GM18505 (cell line): Measurements from ENCODE around the gene NIPBL.
"Not testable (repeated sequence)": the region's sequence is repeated elsewhere in the genome, so short reads cannot be mapped to it uniquely, and the experiment has no call there.

Experiments used
- ATAC-seq: cut with Tn5 transposase; IDR thresholded peaks from one replicate; pipeline ENCODE4 v1.9.1; 2021; ENCODE audit not compliant: unreplicated experiment
- POLR2A ChIP-seq: IDR thresholded peaks from 4 replicates; pipeline ENCODE4 v1.6.1; 2011; ENCODE audit warnings: borderline replicate concordance; ENCODE audit not compliant: insufficient read depth, insufficient read length; ENCODE audit errors: extremely low read depth

The NIPBL gene

DNA sequence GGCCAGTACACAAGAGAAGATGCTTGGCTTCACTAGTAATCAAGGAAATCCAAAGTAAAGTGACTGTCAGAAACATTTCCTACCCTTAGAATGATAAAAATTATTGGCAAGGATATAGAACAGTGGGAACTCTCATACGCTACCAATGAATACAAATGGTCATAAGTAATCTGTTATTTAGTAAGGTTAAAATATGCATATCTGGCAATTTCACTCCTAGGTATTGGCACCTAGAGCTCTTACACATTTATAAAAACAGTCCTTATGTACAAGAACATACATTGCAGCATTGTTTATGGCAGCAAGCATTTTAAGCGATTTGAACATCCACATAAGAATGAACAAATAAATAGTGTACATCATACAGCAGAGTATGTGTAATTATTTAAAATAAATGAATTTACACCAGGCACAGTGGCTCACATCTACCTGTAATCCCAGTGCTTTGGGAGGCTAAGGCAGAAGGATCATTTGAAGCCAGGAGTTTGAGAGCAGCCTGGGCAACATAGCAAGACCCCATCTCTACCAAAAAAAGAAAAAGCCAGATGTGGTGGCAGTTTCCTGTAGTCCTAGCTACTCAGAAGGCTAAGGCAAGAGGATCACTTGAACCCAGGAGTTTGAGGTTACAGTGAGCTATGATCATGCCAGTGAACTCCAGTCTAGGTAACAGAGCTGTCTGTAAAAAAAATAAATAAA lies 93.3 kb downstream of the NIPBL start:
- ATAC-seq, result no peak
- TF ChIP-seq POLR2A, result no peak

DNA sequence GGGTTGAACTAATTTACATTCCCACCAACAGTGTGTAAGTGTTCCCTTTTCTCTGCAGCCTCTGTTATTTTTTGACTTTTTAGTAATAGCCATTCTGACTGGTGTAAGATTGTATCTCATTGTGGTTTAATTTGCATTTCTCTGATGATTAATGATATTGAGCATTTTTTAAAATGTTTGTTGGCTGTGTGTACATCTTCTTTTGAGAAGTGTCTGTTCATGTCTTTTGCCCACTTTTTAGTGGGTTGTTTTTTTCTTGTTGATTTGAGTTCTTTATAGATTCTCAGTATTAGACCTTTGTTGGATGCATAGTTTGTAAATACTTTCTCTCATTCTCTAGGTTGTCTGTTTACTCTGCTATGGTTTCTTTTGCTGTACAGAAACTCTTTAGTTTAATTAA lies 101.6 kb downstream of the NIPBL start:
- no peak for ATAC-seq

DNA sequence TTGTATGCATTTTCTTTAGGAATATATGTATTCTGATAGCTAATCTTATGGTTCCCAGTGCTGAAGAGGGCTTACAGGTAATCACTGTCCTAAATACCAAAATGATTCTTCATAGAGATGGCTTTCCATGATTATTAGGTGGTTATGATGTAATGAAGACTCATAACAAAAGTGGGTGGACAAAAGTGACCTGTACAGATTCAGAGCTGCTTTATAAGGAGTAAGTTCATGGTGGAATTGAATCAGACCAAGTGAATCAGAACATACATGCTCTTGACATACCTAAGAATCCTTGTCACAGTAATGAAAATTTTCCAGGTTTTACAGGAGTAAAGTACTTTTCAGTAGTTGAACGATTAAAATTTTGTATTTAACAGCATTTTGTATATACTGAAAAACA lies 105.6 kb downstream of the NIPBL start:
- ATAC-seq, result no peak

More for the DNA sequence above, 101.6 kb downstream of the NIPBL start:
- TF ChIP-seq POLR2A, result no peak

DNA sequence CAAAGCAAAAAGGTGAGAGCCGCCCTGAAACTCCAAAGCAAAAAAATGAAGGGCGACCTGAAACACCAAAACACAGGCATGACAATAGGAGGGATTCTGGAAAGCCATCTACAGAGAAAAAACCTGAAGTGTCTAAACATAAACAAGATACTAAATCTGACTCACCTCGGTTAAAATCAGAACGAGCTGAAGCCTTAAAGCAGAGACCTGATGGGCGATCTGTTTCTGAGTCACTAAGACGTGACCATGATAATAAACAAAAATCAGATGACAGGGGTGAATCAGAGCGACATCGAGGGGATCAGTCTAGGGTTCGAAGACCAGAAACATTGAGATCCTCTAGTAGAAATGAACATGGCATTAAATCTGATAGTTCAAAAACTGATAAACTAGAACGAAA lies 108.8 kb downstream of the NIPBL start:
- ATAC-seq, result no peak
- TF ChIP-seq POLR2A, result no peak

More for the DNA sequence above, 105.6 kb downstream of the NIPBL start:
- no peak for TF ChIP-seq POLR2A

DNA sequence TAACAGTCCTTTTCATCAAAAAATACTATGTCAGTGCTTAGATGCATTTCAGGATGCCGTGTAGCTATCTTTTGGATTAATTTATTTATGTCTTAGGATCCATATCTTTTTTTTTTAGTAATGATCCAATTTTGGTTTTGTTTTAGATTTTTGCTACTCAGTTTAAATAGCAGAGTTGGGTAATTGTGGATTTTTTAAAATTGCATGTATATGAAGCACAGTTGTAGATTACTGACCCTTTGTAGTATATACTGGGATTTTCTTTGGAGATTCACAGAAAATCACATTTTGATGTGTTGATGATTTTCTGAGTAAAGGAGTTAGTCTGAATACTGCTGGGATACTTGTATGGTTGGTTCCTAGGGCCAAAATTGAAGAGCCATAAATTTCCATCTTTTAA lies 111.8 kb downstream of the NIPBL start:
- no peak for TF ChIP-seq POLR2A
- ATAC-seq, result no peak

DNA sequence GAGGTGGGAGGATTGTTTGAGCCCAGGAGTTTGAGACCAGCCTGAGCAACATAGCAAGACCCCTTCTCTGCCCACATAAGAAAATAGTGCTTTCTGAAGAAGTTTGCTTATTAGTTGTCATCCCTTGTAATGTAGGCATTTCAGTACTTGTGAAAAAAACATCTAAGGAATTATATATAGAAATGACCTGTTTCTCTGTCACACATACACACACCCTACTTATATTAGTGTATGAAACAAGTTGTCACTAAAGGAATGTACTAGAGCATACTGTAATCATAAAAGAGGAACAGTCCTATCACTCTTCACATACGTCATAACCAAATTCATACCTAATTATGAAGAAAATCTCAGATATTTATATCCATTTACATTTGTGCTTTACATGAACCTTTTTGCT lies 122.0 kb downstream of the NIPBL start:
- no peak for ATAC-seq
- TF ChIP-seq POLR2A, result no peak

DNA sequence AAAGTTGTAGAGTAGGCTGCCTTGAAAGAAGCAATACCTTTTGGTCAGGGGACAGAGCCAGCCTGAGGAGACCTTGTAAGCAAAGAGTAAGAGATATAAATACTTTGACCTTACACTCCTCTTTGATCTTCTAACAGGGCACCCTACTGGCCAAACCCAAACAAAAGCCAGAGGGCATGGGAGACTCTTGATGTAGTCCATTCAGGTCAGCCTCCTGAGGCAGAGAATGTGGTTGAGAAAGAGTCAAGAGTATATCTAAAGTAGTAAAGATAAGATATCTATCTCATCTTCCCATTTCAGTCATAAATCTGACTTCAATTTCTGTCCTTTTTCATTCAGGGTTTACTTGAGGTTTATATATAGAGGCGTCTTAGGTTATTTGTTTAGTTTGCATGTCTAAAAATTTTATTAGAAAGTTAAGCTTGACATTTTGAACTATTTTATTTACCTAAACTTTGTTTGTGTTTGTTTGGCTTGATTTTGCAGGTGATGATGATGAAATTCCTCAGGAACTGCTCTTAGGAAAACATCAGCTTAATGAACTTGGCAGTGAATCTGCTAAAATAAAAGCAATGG lies 125.7 kb downstream of the NIPBL start:
- ATAC-seq, result no peak
- no peak for TF ChIP-seq POLR2A

DNA sequence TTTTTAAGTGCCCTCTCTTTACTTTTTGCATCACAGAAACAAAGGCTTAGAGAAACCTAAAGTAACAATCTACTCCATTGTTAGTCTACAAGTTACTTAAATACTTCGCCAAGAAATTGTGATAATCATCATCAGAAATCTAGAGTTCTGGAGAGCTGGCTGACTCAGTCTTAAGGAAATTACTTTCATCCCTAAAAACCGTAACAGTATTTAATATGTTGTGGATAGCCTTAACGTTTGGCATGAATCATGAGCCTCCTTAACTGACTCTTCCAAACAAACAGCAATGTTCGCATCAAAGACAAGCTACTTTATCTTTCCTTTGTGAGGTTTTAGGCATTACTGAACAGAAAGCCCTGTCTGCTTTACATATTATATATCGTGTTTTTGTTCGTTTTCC lies 128.7 kb downstream of the NIPBL start:
- ATAC-seq, result no peak
- TF ChIP-seq POLR2A, result no peak

DNA sequence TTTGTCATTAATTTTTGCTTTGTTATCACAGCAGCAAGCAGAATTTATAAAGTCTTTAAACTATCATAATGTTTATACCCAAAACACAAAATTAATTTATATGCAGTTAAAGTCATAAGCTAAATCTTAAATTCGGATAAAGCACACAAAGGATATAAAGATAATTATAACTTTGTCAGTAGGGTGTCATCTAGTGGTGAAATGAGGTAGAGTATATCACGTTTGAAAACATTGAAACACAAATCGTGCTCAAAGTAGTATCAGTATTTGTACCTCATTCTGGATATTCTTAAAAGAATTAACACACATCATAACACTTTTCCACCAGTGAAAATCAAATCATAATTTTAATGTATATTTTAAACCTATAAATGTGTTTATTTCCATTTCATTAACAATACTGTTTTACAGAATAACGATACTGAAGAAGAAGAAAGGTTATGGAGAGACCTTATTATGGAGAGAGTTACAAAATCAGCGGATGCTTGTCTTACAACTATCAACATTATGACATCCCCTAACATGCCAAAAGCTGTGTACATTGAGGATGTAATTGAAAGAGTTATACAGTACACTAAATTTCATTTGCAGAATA lies 129.5 kb downstream of the NIPBL start:
- no peak for ATAC-seq

DNA sequence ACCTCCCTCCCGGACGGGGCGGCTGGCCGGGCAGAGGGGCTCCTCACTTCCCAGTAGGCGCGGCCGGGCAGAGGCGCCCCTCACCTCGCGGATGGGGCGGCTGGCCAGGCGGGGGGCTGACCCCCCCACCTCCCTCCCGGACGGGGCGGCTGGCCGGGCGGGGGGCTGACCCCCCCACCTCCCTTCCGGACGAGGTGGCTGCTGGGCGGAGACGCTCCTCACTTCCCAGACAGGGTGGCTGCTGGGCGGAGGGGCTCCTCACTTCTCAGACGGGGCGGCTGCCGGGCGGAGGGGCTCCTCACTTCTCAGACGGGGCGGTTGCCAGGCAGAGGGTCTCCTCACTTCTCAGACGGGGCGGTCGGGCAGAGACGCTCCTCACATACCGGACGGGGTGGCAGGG lies 136.6 kb downstream of the NIPBL start:
- ATAC-seq, result not testable (repeated sequence)

More for the DNA sequence above, 129.5 kb downstream of the NIPBL start:
- TF ChIP-seq POLR2A, result no peak

DNA sequence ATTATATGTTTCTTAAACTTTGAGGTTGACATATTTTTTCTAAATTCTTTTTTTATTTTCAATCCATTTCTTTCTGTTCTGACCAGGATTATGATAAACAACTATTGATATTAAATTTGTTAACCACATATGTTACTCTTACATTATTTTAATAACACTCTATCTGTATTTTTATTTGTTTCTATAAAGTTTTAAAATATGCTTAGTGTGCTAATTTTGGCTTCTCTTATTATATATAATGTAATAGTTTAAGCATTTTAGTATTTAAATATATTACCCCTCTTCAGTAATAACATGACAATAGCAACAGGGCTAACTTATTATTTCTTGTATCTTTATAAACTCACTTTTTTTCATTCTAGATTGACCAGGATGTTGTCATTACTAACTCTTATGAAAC lies 137.8 kb downstream of the NIPBL start:
- no peak for TF ChIP-seq POLR2A
- ATAC-seq, result no peak

DNA sequence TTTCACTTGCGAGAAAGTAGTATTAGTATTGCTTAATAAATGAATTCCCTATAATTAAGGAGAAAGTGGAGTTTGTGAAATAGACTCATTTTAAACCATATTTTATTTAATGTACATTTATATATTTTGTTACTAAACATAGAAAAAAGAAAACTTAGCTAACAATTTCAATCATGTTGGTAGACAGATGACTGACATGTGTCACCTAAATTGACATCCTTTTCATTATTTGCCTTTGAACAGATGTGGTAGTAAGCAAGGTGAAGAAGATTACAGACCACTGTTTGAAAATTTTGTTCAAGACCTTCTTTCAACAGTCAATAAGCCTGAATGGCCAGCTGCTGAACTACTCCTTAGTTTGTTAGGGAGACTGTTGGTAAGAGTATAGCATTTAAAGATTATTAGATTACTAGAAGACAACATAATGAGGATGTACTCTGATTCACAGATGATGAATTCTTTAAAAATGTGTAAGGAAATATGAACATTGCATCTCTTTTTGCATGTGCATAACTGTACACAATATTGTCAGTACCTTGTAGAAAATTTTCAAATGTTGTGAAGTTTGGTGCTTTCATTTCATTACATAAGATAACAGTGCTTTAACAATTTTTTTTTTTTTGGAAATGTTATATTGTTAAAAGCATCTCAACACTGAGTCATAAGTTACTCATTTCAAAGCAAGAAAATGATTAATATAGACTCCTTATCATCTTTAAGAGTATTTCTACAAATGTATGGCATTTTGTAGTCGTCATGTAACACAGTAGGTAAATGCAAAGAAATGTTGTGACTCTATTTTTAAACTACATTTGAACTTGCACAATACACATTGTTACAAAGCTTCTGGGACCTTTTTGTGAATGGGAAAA lies 139.5 kb downstream of the NIPBL start:
- TF ChIP-seq POLR2A, result no peak
- no peak for ATAC-seq

DNA sequence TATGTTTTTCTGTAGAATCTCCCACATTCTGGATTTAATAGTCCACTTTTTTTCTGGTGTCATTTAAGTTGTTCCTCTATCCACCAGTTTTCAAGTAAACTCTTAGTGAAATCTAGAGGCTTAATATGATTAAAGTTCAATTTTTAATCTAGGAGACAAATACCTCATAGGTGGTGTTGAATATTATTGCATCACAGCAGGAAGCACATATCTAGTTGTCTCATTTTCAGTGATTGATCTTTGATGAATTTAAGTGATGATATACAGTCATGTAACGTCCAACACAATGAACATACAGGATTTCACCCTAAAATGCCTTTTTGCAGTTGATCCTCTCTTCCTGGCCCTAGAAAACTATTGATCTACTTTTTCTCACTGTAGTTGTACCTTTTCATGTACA lies 152.3 kb downstream of the NIPBL start:
- no peak for TF ChIP-seq POLR2A
- ATAC-seq, result no peak
